K562 (cell line): ENCODE measurements around the gene GRHPR. TPM values are rescaled to one million over a fixed set of nuclear protein-coding genes. Genes with fewer than 3 reads are reported as not detected.

ENCODE experiments used
- CBFA2T2 ChIP-seq: fragments of 450-650 bp; conservative IDR thresholded peaks from 2 replicates; pipeline ENCODE4 v1.6.1; 2017; ENCODE audit warnings: mild to moderate bottlenecking
- CBX5 ChIP-seq: IDR thresholded peaks from 2 replicates; pipeline ENCODE4 v1.6.1; 2014; ENCODE audit warnings: low read depth, borderline replicate concordance
- DLX4 ChIP-seq: fragments of 250-450 bp; sonication (Bioruptor Pico); IDR thresholded peaks from 2 replicates; pipeline ENCODE4 v1.6.1; 2021; ENCODE audit warnings: mild to moderate bottlenecking
- E2F8 ChIP-seq: fragments of 450-650 bp; IDR thresholded peaks from 2 replicates; pipeline ENCODE4 v1.7.1; 2018; ENCODE audit warnings: mild to moderate bottlenecking, low read depth; ENCODE audit not compliant: partially characterized antibody
- EWSR1 ChIP-seq: fragments of 450-650 bp; IDR thresholded peaks from 2 replicates; pipeline ENCODE4 v1.6.1; 2018; ENCODE audit warnings: borderline replicate concordance, mild to moderate bottlenecking, low read depth, moderate library complexity; ENCODE audit not compliant: partially characterized antibody
- NCOA6 ChIP-seq: fragments of 450-650 bp; IDR thresholded peaks from 2 replicates; pipeline ENCODE4 v1.6.1; 2017; ENCODE audit warnings: mild to moderate bottlenecking
- TOE1 ChIP-seq, 2 experiments: fragments of 450-650 bp in 1 of 2; sonication (generic) in 1 of 2; formaldehyde crosslinking in 1 of 2; IDR thresholded peaks; 2 replicates each; pipeline versions ENCODE4 v1.7.1 to v1.8.0; 2016 to 2022; ENCODE audit warnings: borderline replicate concordance in 2 of 2, mild to moderate bottlenecking in 2 of 2, antibody characterized with exemption in 1 of 2, inconsistent platforms in 1 of 2, low read depth in 1 of 2, missing genetic modification reagents in 1 of 2, moderate library complexity in 1 of 2
- XRCC4 ChIP-seq: IDR thresholded peaks from one replicate; pipeline ENCODE4 v1.6.1; 2011; ENCODE audit not compliant: insufficient read depth, insufficient read length; ENCODE audit errors: extremely low read depth
- ZNF143 ChIP-seq: sonication (generic); formaldehyde crosslinking; IDR thresholded peaks from 2 replicates; pipeline ENCODE4 v1.9.0; 2022; ENCODE audit warnings: mild to moderate bottlenecking, missing genetic modification reagents
- ZNF24 ChIP-seq: fragments of 450-650 bp; IDR thresholded peaks from 2 replicates; pipeline ENCODE4 v1.6.1; 2016
- ZNF436 ChIP-seq: fragments of 250-450, 450-650 bp; sonication (Bioruptor Pico); formaldehyde crosslinking; IDR thresholded peaks from 2 replicates; pipeline ENCODE4 v1.7.0; 2020; ENCODE audit warnings: mild to moderate bottlenecking
- ZNF644 ChIP-seq: fragments of 200-800 bp; sonication (Bioruptor generic); IDR thresholded peaks from 2 replicates; pipeline ENCODE4 v1.6.1; 2016; ENCODE audit warnings: low read depth, missing genetic modification characterization, missing compliant biosample characterization
- ZNF717 ChIP-seq: fragments of 250-450 bp; sonication (Bioruptor Pico); IDR thresholded peaks from 2 replicates; pipeline ENCODE4 v1.5.0; 2021
- polyA plus RNA-seq, 8 experiments: library from polyadenylated mRNA; depleted of rRNA in 4 of 8; stranded (reverse) in 5 of 8; unstranded in 3 of 8; fragments of >200 nt; fragmentation: Nextera tagmentation in 2 of 8; fragmentation: Illumina TruSeq in 1 of 8; extraction: Ambion mirVana in 2 of 8; extraction: Trizol in 1 of 8; gene quantifications; 2 replicates each; pipeline versions ENCODE4 v1.2.1 to v1.2.3, GENCODE V29; 2011 to 2014; ENCODE audit warnings: inconsistent platforms in 1 of 8, missing spikeins in 1 of 8
- total RNA-seq, 7 experiments: library from RNA; depleted of rRNA in 6 of 7; stranded (reverse); fragments of >200 nt in 6 of 7; fragmentation: Illumina TruSeq in 2 of 7; extraction: Trizol in 2 of 7; gene quantifications; 2 replicates each; pipeline versions ENCODE4 v1.2.1 to v1.2.3, GENCODE V29; 2011 to 2021; ENCODE audit warnings: low replicate concordance in 1 of 7
- TF ChIP-seq, protein P1 (sequence below): fragments of 250-450 bp; sonication (Bioruptor Pico); IDR thresholded peaks from 2 replicates; pipeline ENCODE4 v1.4.0; 2020; ENCODE audit warnings: mild to moderate bottlenecking, moderate library complexity

Gene GRHPR
- total and polyA plus RNA-seq, 9 of the 15 experiments (the other 6 are each of a cell fraction or from before 2014, with no cell fraction given) = 38.9 to 144 (median 120) TPM

GRCh38 chr9:37410969-37411785 is 11.3 kb upstream of the GRHPR start (continued):
- TF ChIP-seq ZNF143 (no peak), NCOA6 (no peak), ZNF24 (peak; percentile 17; the same call in 1 of the 2 replicates), ZNF436 (CRISPR knock-in tag) (no peak), E2F8 (no peak), EWSR1 (no peak), CBX5 (no peak), TOE1 (IDR thresholded peaks at IDR 0.05; ENCODE audit: borderline replicate concordance) (no peak), TOE1 (CRISPR knock-in tag; IDR thresholded peaks at IDR 0.05; ENCODE audit: borderline replicate concordance, low read depth) (no peak), ZNF644 (no peak), DLX4 (no peak), ZNF717 (no peak), XRCC4 (no peak), CBFA2T2 (no peak)
- TF ChIP-seq, protein P1, sequence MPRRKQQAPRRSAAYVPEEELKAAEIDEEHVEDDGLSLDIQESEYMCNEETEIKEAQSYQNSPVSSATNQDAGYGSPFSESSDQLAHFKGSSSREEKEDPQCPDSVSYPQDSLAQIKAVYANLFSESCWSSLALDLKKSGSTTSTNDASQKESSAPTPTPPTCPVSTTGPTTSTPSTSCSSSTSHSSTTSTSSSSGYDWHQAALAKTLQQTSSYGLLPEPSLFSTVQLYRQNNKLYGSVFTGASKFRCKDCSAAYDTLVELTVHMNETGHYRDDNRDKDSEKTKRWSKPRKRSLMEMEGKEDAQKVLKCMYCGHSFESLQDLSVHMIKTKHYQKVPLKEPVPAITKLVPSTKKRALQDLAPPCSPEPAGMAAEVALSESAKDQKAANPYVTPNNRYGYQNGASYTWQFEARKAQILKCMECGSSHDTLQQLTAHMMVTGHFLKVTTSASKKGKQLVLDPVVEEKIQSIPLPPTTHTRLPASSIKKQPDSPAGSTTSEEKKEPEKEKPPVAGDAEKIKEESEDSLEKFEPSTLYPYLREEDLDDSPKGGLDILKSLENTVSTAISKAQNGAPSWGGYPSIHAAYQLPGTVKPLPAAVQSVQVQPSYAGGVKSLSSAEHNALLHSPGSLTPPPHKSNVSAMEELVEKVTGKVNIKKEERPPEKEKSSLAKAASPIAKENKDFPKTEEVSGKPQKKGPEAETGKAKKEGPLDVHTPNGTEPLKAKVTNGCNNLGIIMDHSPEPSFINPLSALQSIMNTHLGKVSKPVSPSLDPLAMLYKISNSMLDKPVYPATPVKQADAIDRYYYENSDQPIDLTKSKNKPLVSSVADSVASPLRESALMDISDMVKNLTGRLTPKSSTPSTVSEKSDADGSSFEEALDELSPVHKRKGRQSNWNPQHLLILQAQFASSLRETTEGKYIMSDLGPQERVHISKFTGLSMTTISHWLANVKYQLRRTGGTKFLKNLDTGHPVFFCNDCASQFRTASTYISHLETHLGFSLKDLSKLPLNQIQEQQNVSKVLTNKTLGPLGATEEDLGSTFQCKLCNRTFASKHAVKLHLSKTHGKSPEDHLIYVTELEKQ (CRISPR knock-in tag) = no peak
- TF ChIP-seq, all 486 proteins: peak for 24
